ENCODE data around the gene ATP6V0A4.

The ATP6V0A4 gene

GRCh38 chr7:138802706-138803105, 4.7 kb upstream of the ATP6V0A4 start:
- TF ChIP-seq, protein P1, sequence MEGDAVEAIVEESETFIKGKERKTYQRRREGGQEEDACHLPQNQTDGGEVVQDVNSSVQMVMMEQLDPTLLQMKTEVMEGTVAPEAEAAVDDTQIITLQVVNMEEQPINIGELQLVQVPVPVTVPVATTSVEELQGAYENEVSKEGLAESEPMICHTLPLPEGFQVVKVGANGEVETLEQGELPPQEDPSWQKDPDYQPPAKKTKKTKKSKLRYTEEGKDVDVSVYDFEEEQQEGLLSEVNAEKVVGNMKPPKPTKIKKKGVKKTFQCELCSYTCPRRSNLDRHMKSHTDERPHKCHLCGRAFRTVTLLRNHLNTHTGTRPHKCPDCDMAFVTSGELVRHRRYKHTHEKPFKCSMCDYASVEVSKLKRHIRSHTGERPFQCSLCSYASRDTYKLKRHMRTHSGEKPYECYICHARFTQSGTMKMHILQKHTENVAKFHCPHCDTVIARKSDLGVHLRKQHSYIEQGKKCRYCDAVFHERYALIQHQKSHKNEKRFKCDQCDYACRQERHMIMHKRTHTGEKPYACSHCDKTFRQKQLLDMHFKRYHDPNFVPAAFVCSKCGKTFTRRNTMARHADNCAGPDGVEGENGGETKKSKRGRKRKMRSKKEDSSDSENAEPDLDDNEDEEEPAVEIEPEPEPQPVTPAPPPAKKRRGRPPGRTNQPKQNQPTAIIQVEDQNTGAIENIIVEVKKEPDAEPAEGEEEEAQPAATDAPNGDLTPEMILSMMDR (IDR thresholded peaks at IDR 0.05; ENCODE audit: insufficient read depth, low read length), result no peak
- TF ChIP-seq, protein P2, sequence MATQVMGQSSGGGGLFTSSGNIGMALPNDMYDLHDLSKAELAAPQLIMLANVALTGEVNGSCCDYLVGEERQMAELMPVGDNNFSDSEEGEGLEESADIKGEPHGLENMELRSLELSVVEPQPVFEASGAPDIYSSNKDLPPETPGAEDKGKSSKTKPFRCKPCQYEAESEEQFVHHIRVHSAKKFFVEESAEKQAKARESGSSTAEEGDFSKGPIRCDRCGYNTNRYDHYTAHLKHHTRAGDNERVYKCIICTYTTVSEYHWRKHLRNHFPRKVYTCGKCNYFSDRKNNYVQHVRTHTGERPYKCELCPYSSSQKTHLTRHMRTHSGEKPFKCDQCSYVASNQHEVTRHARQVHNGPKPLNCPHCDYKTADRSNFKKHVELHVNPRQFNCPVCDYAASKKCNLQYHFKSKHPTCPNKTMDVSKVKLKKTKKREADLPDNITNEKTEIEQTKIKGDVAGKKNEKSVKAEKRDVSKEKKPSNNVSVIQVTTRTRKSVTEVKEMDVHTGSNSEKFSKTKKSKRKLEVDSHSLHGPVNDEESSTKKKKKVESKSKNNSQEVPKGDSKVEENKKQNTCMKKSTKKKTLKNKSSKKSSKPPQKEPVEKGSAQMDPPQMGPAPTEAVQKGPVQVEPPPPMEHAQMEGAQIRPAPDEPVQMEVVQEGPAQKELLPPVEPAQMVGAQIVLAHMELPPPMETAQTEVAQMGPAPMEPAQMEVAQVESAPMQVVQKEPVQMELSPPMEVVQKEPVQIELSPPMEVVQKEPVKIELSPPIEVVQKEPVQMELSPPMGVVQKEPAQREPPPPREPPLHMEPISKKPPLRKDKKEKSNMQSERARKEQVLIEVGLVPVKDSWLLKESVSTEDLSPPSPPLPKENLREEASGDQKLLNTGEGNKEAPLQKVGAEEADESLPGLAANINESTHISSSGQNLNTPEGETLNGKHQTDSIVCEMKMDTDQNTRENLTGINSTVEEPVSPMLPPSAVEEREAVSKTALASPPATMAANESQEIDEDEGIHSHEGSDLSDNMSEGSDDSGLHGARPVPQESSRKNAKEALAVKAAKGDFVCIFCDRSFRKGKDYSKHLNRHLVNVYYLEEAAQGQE (IDR thresholded peaks at IDR 0.05; ENCODE audit: insufficient replicate concordance, low read depth), result no peak
- TF ChIP-seq POLR2AphosphoS5 (IDR thresholded peaks at IDR 0.05; ENCODE audit: low read depth) (no peak), SPI1 (IDR thresholded peaks at IDR 0.05; ENCODE audit: borderline replicate concordance, low read depth) (no peak), GABPA (IDR thresholded peaks at IDR 0.05; ENCODE audit: low read depth) (no peak)
- no peak overlapping the region for H3K27ac ChIP-seq (replicated peaks)
- no peaks in the 10 kb centered on the region for H3K27me3 ChIP-seq (ENCODE audit: insufficient read depth, poor library complexity, severe bottlenecking)
- no peak for DNase-seq (ENCODE audit: low read depth in 1 of 2, low spot score in 1 of 2)
- no peak overlapping the region for H3K4me3 ChIP-seq (replicated peaks; ENCODE audit: insufficient read depth, low read length)

DNA sequence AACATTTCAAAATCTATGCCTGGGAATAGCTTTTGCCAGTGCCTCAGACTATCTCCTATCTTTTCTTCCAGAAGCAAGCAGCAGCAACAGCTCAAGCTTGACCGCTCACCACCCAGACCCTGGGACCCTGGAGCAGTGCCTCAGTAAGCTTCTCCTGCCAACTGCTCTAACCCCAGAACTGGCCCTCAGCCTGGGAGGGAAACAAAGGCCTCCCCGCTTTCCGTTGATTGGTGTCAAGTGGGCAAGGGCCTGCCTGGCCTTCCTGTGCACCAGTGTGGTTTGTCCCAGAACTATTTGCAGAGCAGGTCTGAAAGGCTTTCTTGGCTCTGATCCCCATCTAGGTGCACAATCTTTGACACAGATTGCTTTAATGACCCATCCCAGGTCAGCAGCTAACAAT, 3.3 kb upstream of the ATP6V0A4 start:
- TF ChIP-seq, protein P1 (IDR thresholded peaks at IDR 0.05; ENCODE audit: insufficient read depth, low read length), result no peak
- TF ChIP-seq POLR2AphosphoS5 (IDR thresholded peaks at IDR 0.05; ENCODE audit: low read depth) (no peak), SPI1 (IDR thresholded peaks at IDR 0.05; ENCODE audit: borderline replicate concordance, low read depth) (no peak), GABPA (IDR thresholded peaks at IDR 0.05; ENCODE audit: low read depth) (no peak)
- TF ChIP-seq, protein P2 (IDR thresholded peaks at IDR 0.05; ENCODE audit: insufficient replicate concordance, low read depth), result no peak
- Histone ChIP-seq H3K27me3 (ENCODE audit: insufficient read depth, poor library complexity, severe bottlenecking) (no peaks in the 10 kb centered on the region), H3K4me3 (replicated peaks; ENCODE audit: insufficient read depth, low read length) (no peak overlapping the region), H3K27ac (replicated peaks) (no peak overlapping the region)
- DNase-seq (ENCODE audit: low read depth in 1 of 2, low spot score in 1 of 2), result no peak

DNA sequence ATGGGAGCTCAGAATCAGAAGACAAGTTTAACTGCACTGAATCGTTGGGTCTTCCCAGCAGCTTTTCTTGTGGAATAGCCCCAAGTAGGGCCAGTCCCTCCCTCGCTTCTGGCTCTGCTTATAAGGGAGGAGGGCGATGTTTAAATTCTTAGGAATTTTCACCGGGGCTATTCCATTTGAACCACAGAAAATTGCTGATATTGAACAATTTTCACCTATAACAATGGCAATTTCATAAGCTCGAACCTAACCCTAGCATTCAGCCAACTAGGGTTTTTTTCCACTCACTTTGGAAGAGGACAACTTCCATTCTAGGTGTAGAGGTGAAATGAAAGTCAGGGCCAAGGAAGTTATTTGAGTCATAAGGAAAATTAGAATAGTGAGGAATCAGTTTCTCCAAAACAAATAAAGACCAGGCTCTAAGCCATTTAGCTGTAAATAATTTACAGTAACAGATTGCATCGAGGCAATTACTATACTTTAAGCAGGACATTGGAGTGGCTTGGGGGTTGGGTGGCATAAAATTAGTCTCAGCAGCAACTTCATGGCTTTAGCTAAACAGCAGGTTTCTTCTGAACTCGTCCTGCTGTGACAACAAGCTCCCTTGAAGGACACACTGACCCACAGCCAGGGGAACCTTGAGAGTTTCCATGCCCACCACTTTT, 1.5 kb upstream of the ATP6V0A4 start:
- TF ChIP-seq GABPA (IDR thresholded peaks at IDR 0.05; ENCODE audit: low read depth), result no peak
- TF ChIP-seq, protein P1 (IDR thresholded peaks at IDR 0.05; ENCODE audit: insufficient read depth, low read length), result no peak
- TF ChIP-seq, protein P2 (IDR thresholded peaks at IDR 0.05; ENCODE audit: insufficient replicate concordance, low read depth), result no peak
- no peak for TF ChIP-seq SPI1 (IDR thresholded peaks at IDR 0.05; ENCODE audit: borderline replicate concordance, low read depth)
- TF ChIP-seq POLR2AphosphoS5 (IDR thresholded peaks at IDR 0.05; ENCODE audit: low read depth), result no peak
- DNase-seq (ENCODE audit: low read depth in 1 of 2, low spot score in 1 of 2), result no peak

More for the DNA sequence above, 1.5 kb upstream of the ATP6V0A4 start:
- Histone ChIP-seq H3K27me3 (ENCODE audit: insufficient read depth, poor library complexity, severe bottlenecking) (no peaks in the 10 kb centered on the region), H3K4me3 (replicated peaks; ENCODE audit: insufficient read depth, low read length) (no peak overlapping the region), H3K27ac (replicated peaks) (no peak overlapping the region)
